ENCODE data around the gene ILKAP. TPM values are rescaled to one million over a fixed set of nuclear protein-coding genes. Genes with fewer than 3 reads are reported as not detected.

Gene ILKAP
- total RNA-seq, 1 experiment from 2014 or later, result 53.4 TPM

- TF ChIP-seq SIN3A (IDR thresholded peaks at IDR 0.05; ENCODE audit: low read depth) (no peak), MAX (IDR thresholded peaks at IDR 0.05) (no peak)
- TF ChIP-seq, protein P1, sequence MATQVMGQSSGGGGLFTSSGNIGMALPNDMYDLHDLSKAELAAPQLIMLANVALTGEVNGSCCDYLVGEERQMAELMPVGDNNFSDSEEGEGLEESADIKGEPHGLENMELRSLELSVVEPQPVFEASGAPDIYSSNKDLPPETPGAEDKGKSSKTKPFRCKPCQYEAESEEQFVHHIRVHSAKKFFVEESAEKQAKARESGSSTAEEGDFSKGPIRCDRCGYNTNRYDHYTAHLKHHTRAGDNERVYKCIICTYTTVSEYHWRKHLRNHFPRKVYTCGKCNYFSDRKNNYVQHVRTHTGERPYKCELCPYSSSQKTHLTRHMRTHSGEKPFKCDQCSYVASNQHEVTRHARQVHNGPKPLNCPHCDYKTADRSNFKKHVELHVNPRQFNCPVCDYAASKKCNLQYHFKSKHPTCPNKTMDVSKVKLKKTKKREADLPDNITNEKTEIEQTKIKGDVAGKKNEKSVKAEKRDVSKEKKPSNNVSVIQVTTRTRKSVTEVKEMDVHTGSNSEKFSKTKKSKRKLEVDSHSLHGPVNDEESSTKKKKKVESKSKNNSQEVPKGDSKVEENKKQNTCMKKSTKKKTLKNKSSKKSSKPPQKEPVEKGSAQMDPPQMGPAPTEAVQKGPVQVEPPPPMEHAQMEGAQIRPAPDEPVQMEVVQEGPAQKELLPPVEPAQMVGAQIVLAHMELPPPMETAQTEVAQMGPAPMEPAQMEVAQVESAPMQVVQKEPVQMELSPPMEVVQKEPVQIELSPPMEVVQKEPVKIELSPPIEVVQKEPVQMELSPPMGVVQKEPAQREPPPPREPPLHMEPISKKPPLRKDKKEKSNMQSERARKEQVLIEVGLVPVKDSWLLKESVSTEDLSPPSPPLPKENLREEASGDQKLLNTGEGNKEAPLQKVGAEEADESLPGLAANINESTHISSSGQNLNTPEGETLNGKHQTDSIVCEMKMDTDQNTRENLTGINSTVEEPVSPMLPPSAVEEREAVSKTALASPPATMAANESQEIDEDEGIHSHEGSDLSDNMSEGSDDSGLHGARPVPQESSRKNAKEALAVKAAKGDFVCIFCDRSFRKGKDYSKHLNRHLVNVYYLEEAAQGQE (IDR thresholded peaks at IDR 0.05; ENCODE audit: low read depth), result no peak
These were observed 40.1 kb upstream of the ILKAP start for GRCh38 chr2:238243496-238244076.

More at GRCh38 chr2:238243496-238244076, 40.1 kb upstream of the ILKAP start:
- Histone ChIP-seq H4K20me1 (ENCODE audit: insufficient read depth) (no peaks in the 10 kb centered on the region), H3K9me3 (ENCODE audit: control insufficient read depth in 1 of 2, insufficient read depth in 1 of 2, low read depth in 1 of 2, low read length in 2 of 2) (no peaks in the 10 kb centered on the region), H3K36me3 (ENCODE audit: control insufficient read depth in 1 of 2, insufficient read depth in 2 of 2, low read length in 2 of 2) (peaks cover 0 to 5% of the 10 kb centered on the region in 2 experiments; a peak in 1 of 4 replicates), H3K4me3 (replicated peaks in 1 of 2; ENCODE audit: low read depth in 1 of 2, low read length in 2 of 2) (no peak overlapping the region), H3K79me2 (ENCODE audit: insufficient read depth, low read length) (no peaks in the 10 kb centered on the region; the same call in 1 of the 2 replicates), H3K27ac (ENCODE audit: low read depth, low read length) (no peak overlapping the region), H3K9ac (ENCODE audit: low read length) (no peak overlapping the region), H2AFZ (ENCODE audit: low read depth, low read length, poor library complexity, severe bottlenecking) (no peak overlapping the region), H3K9me2 (ENCODE audit: insufficient read depth) (no peaks in the 10 kb centered on the region), H3K4me2 (ENCODE audit: low read length) (no peak overlapping the region), H3K4me1 (ENCODE audit: control insufficient read depth in 1 of 2, insufficient read depth in 2 of 2, low read length in 2 of 2) (peaks cover 12 to 18% of the 10 kb centered on the region in 2 experiments), H3K27me3 (ENCODE audit: insufficient read depth, low read length) (no peaks in the 10 kb centered on the region)
- intact Hi-C loops (cut with micrococcal nuclease), result no loop called here
- ATAC-seq (no peak), DNase-seq (ENCODE audit: low read depth, low spot score) (no peak)
- POLR2A ChIA-PET, result no interaction called here
- CTCF ChIA-PET, result no interaction called here
- no TSS peak for BruUV-seq (replicated peaks)
- RAD21 ChIA-PET (ENCODE audit: low non-redundant PET in 1 of 2, low total read pairs in 2 of 2, uncharacterized antibody in 2 of 2, unreplicated experiment in 2 of 2), result no interaction called here
